Activated CD8-positive, alpha-beta memory T cell treated with anti-CD3 and anti-CD28 coated beads for 36 hours (primary cell): Measurements from ENCODE around the gene HDDC3. TPM values are rescaled to one million over a fixed set of nuclear protein-coding genes. Genes with fewer than 3 reads are reported as not detected.

ENCODE experiments used
- CTCF ChIA-PET: fragments of 350-600 bp; sonication (Branson Sonifier 250); formaldehyde crosslinking; loops from one replicate; lab custom pipeline; 2021; ENCODE audit warnings: antibody characterized with exemption; lab: Charles Lee
- POLR2A ChIA-PET: fragments of 350-600 bp; sonication (Branson Sonifier 250); formaldehyde crosslinking; loops from one replicate; lab custom pipeline; 2021; ENCODE audit warnings: antibody characterized with exemption; lab: Charles Lee
- total RNA-seq, 2 experiments: library from RNA; stranded (reverse); gene quantifications; one replicate each; pipeline ENCODE4 v1.2.3, GENCODE V29; 2021

Gene HDDC3
- total RNA-seq, 2 experiments from 2014 or later: 40.0 to 41.3 TPM

DNA sequence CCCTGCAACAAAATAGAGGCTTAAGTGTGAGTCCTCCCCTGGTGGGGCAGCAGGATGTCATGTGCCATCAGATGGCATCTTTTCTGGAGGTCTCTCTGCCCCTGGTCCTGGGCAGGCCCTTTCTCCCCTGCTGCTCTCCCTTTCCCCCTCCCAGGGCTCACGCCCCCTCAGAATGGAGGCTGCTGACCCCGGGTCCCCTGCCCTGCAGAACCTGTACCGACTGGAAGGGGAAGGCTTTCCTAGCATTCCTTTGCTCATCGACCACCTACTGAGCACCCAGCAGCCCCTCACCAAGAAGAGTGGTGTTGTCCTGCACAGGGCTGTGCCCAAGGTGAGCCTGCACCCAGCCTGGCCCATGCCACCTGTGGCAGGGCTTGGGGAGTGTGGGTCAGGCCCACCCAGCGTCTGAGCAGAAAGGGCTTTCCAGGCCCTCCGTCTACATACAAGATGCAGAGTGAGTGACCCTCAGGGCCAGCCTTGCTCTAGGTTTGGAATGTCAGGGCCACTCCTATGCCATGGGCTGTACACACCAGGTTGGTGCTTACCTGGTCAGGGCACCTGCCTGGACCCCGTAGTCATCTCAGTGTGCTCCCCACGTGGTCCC lies 40.9 kb downstream of the HDDC3 start:
- CTCF ChIA-PET: no interaction called here
- POLR2A ChIA-PET: no interaction called here

DNA sequence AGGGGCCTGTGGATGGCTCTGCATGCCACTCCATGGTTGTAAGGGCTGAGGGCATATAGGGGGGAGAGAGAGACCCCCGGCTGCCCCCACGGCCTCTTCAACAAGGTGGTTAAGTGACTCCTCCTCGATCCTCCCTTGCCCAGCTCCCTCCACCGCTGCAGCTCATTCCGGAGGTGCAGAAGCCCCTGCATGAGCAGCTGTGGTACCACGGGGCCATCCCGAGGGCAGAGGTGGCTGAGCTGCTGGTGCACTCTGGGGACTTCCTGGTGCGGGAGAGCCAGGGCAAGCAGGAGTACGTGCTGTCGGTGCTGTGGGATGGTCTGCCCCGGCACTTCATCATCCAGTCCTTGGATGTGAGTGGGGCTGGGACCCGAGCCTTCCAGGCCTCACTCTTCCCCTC lies 41.5 kb downstream of the HDDC3 start:
- ChIA-PET CTCF (interaction anchor here (1.4 to 2.2 kb wide), 2 partner anchors 10 to 43 kb away, joined by 5 to 6 read pairs; no protein-coding TSS in a partner anchor), POLR2A (no interaction called here)

- POLR2A ChIA-PET: interaction anchor here (0.7 to 0.8 kb wide), 2 partner anchors 13 to 48 kb away, joined by 3 read pairs; partner anchors contain the start of gene MAN2A2
- CTCF ChIA-PET: interaction anchor here (1.4 to 2.2 kb wide), 4 partner anchors 11 to 44 kb away, joined by 3 to 6 read pairs (median 4); partner anchors contain the start of gene MAN2A2
Measured at GRCh38 chr15:90889736-90890456, 42.5 kb downstream of the HDDC3 start.

GRCh38 chr15:90889313-90889730 lies 43.0 kb downstream of the HDDC3 start:
- POLR2A ChIA-PET: interaction anchor here (0.6 to 0.8 kb wide), 4 partner anchors 13 to 240 kb away, joined by 3 to 14 read pairs (median 3); partner anchors contain the start of genes HDDC3 and MAN2A2
- CTCF ChIA-PET: interaction anchor here (0.8 to 2.2 kb wide), 4 partner anchors 12 to 241 kb away, joined by 3 to 5 read pairs (median 4); partner anchors contain the start of gene MAN2A2

- ChIA-PET CTCF (interaction anchor here (0.5 to 2.7 kb wide), 13 partner anchors 8 to 239 kb away, joined by 3 to 16 read pairs (median 6); partner anchors contain the start of genes BLM and MAN2A2), POLR2A (no interaction called here)
Measured at GRCh38 chr15:90887037-90887481, 45.3 kb downstream of the HDDC3 start.

DNA sequence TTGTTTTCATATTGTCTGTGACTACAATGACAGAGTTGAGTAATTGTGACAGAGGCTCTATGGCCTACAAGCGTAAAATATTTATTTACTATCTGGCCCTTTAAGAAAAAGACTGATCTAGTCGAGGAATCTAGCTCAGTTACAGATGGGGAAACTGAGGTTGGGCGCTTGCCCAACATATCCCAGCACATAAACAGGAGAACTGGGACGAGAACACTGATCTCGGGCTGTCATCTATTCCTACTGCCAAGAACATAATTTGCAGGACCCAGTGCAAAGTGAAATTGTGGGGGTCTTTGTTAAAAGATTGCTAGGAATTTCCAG lies 46.1 kb downstream of the HDDC3 start:
- ChIA-PET CTCF (interaction anchor here (0.6 to 2.7 kb wide), 33 partner anchors 9 to 281 kb away, joined by 3 to 17 read pairs (median 4); partner anchors contain the start of genes HDDC3, MAN2A2 and UNC45A), POLR2A (interaction anchor here (0.8 to 1.3 kb wide), 5 partner anchors 10 to 169 kb away, joined by 3 to 4 read pairs (median 3); partner anchors contain the start of genes BLM and HDDC3)

DNA sequence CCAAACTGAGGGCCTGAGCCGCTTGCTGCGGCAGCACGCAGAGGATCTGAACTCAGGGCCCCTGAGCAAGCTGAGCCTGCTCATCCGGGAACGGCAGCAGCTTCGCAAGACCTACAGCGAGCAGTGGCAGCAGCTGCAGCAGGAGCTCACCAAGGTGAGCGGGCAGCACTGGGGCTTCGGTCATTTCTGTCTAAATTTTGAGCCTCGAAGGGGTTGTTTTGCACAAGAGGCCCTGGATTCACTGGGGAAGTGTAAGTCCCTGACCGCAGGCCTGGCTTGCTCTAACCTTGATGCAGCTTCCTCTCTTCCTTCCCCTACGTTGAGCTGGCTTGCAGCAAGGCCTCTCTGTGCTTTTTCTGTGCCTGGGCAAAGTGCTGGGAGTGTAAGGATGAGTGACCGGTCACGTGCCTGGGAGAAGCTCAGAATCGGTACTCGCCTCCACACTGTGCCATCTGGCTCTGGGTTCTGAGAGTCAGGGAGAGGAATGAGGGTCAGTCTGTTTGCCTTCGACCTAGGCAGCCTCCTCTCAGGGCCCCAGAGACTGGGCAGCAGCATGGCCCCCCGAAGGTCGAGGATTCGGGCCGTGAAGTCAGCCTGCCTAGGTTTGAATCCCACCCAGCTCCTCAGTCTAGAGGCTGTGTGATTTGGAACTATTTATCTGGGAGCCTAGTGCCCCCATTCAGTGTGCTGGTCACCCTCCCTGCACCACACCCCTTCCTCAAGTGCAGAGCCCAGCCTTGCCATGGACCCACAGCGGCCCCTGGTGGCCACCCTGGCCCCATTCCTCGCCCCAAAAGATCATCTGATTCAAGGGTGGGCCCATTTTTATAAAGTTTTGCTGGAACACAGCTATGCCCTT lies 46.7 kb downstream of the HDDC3 start:
- ChIA-PET CTCF (interaction anchor here (0.6 to 2.7 kb wide), 35 partner anchors 10 to 436 kb away, joined by 3 to 17 read pairs (median 4); partner anchors contain the start of genes HDDC3, MAN2A2 and UNC45A), POLR2A (interaction anchor here (0.5 to 1.3 kb wide), 9 partner anchors 10 to 203 kb away, joined by 3 to 8 read pairs (median 3); partner anchors contain the start of genes BLM, FURIN and HDDC3)

DNA sequence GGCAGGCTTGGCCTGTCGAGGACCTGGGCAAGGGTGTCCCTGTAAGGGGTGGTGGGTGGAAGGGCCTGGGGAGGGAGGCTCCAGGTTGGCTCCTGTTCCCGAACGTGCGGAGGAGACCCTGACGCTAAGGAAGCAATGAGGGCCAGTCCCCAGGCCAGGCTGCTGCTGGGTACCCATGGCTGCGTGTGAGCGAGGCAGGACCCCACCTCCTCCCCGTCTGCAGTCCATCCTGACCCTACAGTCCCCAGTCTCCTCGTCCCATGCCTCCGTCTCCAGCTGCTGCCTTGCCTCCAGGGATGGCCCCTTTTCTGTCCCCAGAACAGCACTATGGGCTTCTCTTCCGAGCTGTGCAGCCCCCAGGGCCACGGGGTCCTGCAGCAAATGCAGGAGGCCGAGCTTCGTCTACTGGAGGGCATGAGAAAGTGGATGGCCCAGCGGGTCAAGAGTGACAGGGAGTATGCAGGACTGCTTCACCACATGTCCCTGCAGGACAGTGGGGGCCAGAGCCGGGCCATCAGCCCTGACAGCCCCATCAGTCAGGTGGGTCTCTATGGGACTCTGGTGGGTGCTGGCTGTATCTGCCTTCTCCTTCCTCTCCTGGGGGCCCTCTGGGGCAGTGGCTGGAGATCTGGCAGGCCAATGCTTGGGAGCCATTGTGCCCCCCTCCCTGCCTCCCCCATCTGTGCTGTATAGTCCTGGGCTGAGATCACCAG lies 47.5 kb downstream of the HDDC3 start:
- ChIA-PET POLR2A (interaction anchor here (0.5 to 1.3 kb wide), 5 partner anchors 9 to 173 kb away, joined by 3 to 8 read pairs (median 4); partner anchors contain the start of genes BLM and FURIN), CTCF (interaction anchor here (0.6 to 2.7 kb wide), 21 partner anchors 11 to 435 kb away, joined by 3 to 17 read pairs (median 7); partner anchors contain the start of genes HDDC3, MAN2A2 and UNC45A)

DNA sequence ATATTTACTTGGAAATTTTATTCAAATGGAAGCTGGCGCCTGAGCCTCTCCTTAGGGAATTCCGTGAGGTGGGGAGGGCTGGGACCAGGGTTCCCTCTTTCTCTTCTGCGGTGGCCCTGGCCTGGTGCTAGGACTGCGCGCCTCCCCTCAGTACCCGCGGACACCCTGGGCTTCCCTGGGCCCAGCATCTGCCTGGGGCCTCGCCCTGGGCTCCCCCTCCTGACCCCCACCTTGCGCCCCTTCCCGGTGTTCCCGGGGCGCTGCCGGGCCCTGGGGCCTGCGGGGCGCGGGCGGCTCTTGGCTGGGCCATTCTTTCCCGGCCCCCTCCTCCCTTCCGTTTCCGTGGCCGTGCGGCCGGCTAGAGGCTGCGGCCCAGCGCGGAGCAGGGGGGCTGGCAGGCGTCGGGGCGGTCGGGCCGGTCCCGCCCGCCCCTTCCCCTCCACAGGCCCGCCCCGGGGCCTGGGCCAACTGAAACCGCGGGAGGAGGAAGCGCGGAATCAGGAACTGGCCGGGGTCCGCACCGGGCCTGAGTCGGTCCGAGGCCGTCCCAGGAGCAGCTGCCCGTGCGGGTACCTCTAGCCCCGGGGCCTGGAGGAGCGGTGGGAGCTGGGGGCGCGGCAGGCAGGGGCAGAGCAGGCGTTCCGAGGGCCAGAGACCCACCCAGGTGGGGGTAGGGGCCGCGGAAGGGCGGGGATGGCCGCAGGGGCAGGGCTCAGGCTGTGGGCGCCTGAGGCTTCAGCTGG lies 48.2 kb downstream of the HDDC3 start, which contains the start of gene FES:
TSS of gene FES (plus strand) at position 529 of the 743 bp plus-strand sequence. CDS start 542 bp downstream, outside the sequence.
- POLR2A ChIA-PET: interaction anchor here (0.9 to 1.2 kb wide), 2 partner anchors 14 to 16 kb away, joined by 3 read pairs; partner anchors contain the start of gene FURIN
- CTCF ChIA-PET: interaction anchor here (1.2 to 2.7 kb wide), 4 partner anchors 11 to 236 kb away, joined by 7 to 17 read pairs (median 12); no protein-coding TSS in a partner anchor

- ChIA-PET CTCF (interaction anchor here (1.2 kb wide), 1 partner anchor 236 kb away, joined by 7 read pairs; no protein-coding TSS in a partner anchor), POLR2A (no interaction called here)
Measured at GRCh38 chr15:90883526-90883975, 48.8 kb downstream of the HDDC3 start.

DNA sequence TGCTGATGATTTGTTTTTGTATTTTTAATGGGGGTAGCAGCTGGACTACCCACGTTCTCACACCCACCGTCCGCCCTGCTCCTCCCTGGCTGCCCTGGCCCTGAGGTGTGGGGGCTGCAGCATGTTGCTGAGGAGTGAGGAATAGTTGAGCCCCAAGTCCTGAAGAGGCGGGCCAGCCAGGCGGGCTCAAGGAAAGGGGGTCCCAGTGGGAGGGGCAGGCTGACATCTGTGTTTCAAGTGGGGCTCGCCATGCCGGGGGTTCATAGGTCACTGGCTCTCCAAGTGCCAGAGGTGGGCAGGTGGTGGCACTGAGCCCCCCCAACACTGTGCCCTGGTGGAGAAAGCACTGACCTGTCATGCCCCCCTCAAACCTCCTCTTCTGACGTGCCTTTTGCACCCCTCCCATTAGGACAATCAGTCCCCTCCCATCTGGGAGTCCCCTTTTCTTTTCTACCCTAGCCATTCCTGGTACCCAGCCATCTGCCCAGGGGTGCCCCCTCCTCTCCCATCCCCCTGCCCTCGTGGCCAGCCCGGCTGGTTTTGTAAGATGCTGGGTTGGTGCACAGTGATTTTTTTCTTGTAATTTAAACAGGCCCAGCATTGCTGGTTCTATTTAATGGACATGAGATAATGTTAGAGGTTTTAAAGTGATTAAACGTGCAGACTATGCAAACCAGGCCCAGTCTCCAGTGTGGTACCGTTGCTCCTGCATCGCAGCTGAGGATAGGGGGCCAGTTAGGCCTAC lies 49.4 kb downstream of the HDDC3 start:
- CTCF ChIA-PET: no interaction called here
- POLR2A ChIA-PET: interaction anchor here (0.6 kb wide), 1 partner anchor 21 kb away, joined by 8 read pairs; no protein-coding TSS in a partner anchor

DNA sequence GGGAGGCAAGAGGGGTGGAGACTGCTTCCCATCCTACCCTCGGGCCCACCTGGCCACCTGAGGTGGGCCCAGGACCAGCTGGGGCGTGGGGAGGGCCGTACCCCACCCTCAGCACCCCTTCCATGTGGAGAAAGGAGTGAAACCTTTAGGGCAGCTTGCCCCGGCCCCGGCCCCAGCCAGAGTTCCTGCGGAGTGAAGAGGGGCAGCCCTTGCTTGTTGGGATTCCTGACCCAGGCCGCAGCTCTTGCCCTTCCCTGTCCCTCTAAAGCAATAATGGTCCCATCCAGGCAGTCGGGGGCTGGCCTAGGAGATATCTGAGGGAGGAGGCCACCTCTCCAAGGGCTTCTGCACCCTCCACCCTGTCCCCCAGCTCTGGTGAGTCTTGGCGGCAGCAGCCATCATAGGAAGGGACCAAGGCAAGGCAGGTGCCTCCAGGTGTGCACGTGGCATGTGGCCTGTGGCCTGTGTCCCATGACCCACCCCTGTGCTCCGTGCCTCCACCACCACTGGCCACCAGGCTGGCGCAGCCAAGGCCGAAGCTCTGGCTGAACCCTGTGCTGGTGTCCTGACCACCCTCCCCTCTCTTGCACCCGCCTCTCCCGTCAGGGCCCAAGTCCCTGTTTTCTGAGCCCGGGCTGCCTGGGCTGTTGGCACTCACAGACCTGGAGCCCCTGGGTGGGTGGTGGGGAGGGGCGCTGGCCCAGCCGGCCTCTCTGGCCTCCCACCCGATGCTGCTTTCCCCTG lies 50.2 kb downstream of the HDDC3 start:
- CTCF ChIA-PET: interaction anchor here (0.6 kb wide), 1 partner anchor 170 kb away, joined by 3 read pairs; no protein-coding TSS in a partner anchor
- POLR2A ChIA-PET: interaction anchor here (0.6 kb wide), 1 partner anchor 20 kb away, joined by 8 read pairs; no protein-coding TSS in a partner anchor

DNA sequence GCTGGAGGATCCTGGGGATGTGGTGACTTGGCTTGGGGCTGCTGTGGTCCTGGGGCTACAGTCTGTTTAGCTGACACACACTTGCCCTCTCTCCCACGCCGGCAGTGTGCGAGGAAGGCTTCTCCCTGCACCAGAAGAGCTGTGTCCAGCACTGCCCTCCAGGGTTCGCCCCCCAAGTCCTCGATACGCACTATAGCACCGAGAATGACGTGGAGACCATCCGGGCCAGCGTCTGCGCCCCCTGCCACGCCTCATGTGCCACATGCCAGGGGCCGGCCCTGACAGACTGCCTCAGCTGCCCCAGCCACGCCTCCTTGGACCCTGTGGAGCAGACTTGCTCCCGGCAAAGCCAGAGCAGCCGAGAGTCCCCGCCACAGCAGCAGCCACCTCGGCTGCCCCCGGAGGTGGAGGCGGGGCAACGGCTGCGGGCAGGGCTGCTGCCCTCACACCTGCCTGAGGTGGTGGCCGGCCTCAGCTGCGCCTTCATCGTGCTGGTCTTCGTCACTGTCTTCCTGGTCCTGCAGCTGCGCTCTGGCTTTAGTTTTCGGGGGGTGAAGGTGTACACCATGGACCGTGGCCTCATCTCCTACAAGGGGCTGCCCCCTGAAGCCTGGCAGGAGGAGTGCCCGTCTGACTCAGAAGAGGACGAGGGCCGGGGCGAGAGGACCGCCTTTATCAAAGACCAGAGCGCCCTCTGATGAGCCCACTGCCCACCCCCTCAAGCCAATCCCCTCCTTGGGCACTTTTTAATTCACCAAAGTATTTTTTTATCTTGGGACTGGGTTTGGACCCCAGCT lies 51.0 kb downstream of the HDDC3 start:
- ChIA-PET CTCF (interaction anchor here (0.6 kb wide), 1 partner anchor 169 kb away, joined by 3 read pairs; no protein-coding TSS in a partner anchor), POLR2A (interaction anchor here (0.6 kb wide), 1 partner anchor 43 kb away, joined by 4 read pairs; no protein-coding TSS in a partner anchor)
